ENCODE results near the gene CCL21. TPM values are rescaled to one million over a fixed set of nuclear protein-coding genes. Genes with fewer than 3 reads are reported as not detected.

The CCL21 gene
- total RNA-seq, 1 experiment from 2014 or later, result not detected

DNA sequence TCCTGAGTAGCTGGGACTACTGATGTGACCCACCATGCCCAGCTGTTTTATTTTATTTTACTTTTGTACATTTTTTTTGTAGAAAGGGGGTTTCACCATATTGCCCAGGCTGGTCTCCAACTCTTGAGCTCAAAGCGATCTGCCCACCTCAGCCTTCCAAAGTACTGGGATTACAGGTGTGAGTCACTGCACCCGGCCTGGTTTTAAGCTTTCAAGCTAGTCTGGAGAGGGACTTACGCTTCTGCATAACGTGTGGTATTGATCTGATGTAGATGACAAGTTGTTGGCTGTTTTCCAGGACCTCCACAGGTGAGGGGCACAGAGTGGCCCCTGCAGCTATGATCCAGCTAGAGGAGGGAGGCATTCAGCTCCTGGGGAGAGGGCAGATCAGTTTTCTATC, 6.8 kb upstream of the CCL21 start:
- DNase-seq, result no peak
- Histone ChIP-seq H3K27me3 (ENCODE audit: low read length) (no peaks in the 10 kb centered on the region), H3K4me3 (ENCODE audit: low read length) (no peak overlapping the region), H2AFZ (ENCODE audit: low read length) (no peak overlapping the region), H3K79me2 (ENCODE audit: low read length) (no peaks in the 10 kb centered on the region), H3K4me2 (ENCODE audit: low read depth, low read length, poor library complexity, severe bottlenecking) (no peak overlapping the region), H3K9me2 (replicated peaks; ENCODE audit: insufficient read depth, low read length) (no peaks in the 10 kb centered on the region), H3K36me3 (ENCODE audit: insufficient read depth, low read length) (no peaks in the 10 kb centered on the region), H3K4me1 (ENCODE audit: low read length) (no peaks in the 10 kb centered on the region), H3K9ac (ENCODE audit: low read length) (no peak overlapping the region), H3K9me3 (ENCODE audit: low read length) (no peaks in the 10 kb centered on the region), H3K27ac (ENCODE audit: low read length) (no peak overlapping the region), H4K20me1 (ENCODE audit: insufficient read depth, low read depth, low read length) (no peaks in the 10 kb centered on the region)

- no peak overlapping the region for H2AFZ ChIP-seq (ENCODE audit: low read length)
- H3K27ac ChIP-seq (ENCODE audit: low read length), result no peak overlapping the region
- no peaks in the 10 kb centered on the region for H3K9me3 ChIP-seq (ENCODE audit: low read length)
- no peaks in the 10 kb centered on the region for H3K4me1 ChIP-seq (ENCODE audit: low read length)
- no peaks in the 10 kb centered on the region for H4K20me1 ChIP-seq (ENCODE audit: insufficient read depth, low read depth, low read length)
- H3K4me2 ChIP-seq (ENCODE audit: low read depth, low read length, poor library complexity, severe bottlenecking), result no peak overlapping the region
- no peaks in the 10 kb centered on the region for H3K9me2 ChIP-seq (replicated peaks; ENCODE audit: insufficient read depth, low read length)
- H3K36me3 ChIP-seq (ENCODE audit: insufficient read depth, low read length), result no peaks in the 10 kb centered on the region
- no peak for DNase-seq
- no peak overlapping the region for H3K9ac ChIP-seq (ENCODE audit: low read length)
- no peak overlapping the region for H3K4me3 ChIP-seq (ENCODE audit: low read length)
- no peaks in the 10 kb centered on the region for H3K79me2 ChIP-seq (ENCODE audit: low read length)
- H3K27me3 ChIP-seq (ENCODE audit: low read length), result no peaks in the 10 kb centered on the region
These were observed 5.8 kb upstream of the CCL21 start for GRCh38 chr9:34715639-34716215.

DNA sequence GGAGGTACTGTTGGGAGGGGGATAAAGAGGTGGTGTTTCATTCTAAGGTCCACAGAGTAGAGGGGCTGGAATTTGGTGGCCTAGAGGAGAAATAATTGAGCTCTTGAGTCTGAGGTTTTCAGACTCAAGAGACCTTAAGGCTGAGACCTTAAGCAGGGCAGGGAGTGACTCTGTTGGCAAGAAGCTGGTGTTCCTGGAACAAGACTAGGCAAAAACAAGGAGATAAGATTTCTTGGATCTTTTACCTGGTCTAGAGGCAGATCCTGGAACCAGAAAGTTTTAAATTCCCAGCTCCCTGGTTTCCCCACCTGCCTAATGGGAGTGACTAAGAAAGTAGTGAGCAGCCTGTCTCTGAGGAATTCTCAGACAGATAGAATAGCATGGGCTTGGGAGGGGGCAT, 4.1 kb upstream of the CCL21 start:
- Histone ChIP-seq H3K4me2 (ENCODE audit: low read depth, low read length, poor library complexity, severe bottlenecking) (no peak overlapping the region), H3K36me3 (ENCODE audit: insufficient read depth, low read length) (no peaks in the 10 kb centered on the region), H2AFZ (ENCODE audit: low read length) (no peak overlapping the region), H3K4me1 (ENCODE audit: low read length) (no peaks in the 10 kb centered on the region), H3K27ac (ENCODE audit: low read length) (no peak overlapping the region), H3K79me2 (ENCODE audit: low read length) (no peaks in the 10 kb centered on the region), H4K20me1 (ENCODE audit: insufficient read depth, low read depth, low read length) (no peaks in the 10 kb centered on the region), H3K9ac (ENCODE audit: low read length) (no peak overlapping the region), H3K9me3 (ENCODE audit: low read length) (no peaks in the 10 kb centered on the region), H3K4me3 (ENCODE audit: low read length) (no peak overlapping the region), H3K27me3 (ENCODE audit: low read length) (no peaks in the 10 kb centered on the region), H3K9me2 (replicated peaks; ENCODE audit: insufficient read depth, low read length) (no peaks in the 10 kb centered on the region)
- no peak for DNase-seq

GRCh38 chr9:34712140-34712539, 2.2 kb upstream of the CCL21 start:
- Histone ChIP-seq H3K36me3 (ENCODE audit: insufficient read depth, low read length) (no peaks in the 10 kb centered on the region), H4K20me1 (ENCODE audit: insufficient read depth, low read depth, low read length) (no peaks in the 10 kb centered on the region), H3K4me1 (ENCODE audit: low read length) (no peaks in the 10 kb centered on the region), H3K4me3 (ENCODE audit: low read length) (no peak overlapping the region), H3K9me3 (ENCODE audit: low read length) (no peaks in the 10 kb centered on the region), H3K9ac (ENCODE audit: low read length) (no peak overlapping the region), H3K27ac (ENCODE audit: low read length) (no peak overlapping the region), H3K79me2 (ENCODE audit: low read length) (no peaks in the 10 kb centered on the region), H3K9me2 (replicated peaks; ENCODE audit: insufficient read depth, low read length) (no peaks in the 10 kb centered on the region), H3K4me2 (ENCODE audit: low read depth, low read length, poor library complexity, severe bottlenecking) (no peak overlapping the region), H2AFZ (ENCODE audit: low read length) (no peak overlapping the region), H3K27me3 (ENCODE audit: low read length) (no peaks in the 10 kb centered on the region)
- DNase-seq, result no peak

GRCh38 chr9:34709196-34709978, 549 bp downstream of the CCL21 start:
- Histone ChIP-seq H3K27ac (ENCODE audit: low read length) (no peak overlapping the region), H4K20me1 (ENCODE audit: insufficient read depth, low read depth, low read length) (no peaks in the 10 kb centered on the region), H3K9me3 (ENCODE audit: low read length) (no peaks in the 10 kb centered on the region), H3K4me1 (ENCODE audit: low read length) (no peaks in the 10 kb centered on the region), H2AFZ (ENCODE audit: low read length) (no peak overlapping the region), H3K79me2 (ENCODE audit: low read length) (no peaks in the 10 kb centered on the region), H3K4me2 (ENCODE audit: low read depth, low read length, poor library complexity, severe bottlenecking) (no peak overlapping the region), H3K4me3 (ENCODE audit: low read length) (no peak overlapping the region), H3K27me3 (ENCODE audit: low read length) (no peaks in the 10 kb centered on the region), H3K9me2 (replicated peaks; ENCODE audit: insufficient read depth, low read length) (no peaks in the 10 kb centered on the region), H3K9ac (ENCODE audit: low read length) (no peak overlapping the region), H3K36me3 (ENCODE audit: insufficient read depth, low read length) (no peaks in the 10 kb centered on the region)
- no peak for DNase-seq

DNA sequence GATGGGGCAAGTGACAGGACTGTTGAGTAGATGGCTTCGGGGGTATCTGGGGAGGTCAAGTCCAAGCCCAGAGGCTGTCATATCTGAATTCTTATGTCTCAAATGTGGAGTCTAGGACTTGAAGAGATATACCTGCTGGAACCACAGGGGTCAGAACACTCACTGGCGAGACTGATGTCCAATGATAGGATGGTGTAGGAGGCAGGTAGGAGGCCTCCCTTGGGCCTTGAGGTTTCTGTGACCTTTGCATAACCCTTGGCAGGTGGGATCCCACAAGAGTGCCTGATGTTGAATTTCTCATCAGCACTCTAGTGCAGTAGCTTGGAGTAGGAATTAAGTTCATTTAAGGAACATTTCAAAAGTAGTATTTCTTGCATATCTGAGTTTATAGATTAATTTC, 2.8 kb downstream of the CCL21 start:
- H3K36me3 ChIP-seq (ENCODE audit: insufficient read depth, low read length), result no peaks in the 10 kb centered on the region
- no peak overlapping the region for H3K4me3 ChIP-seq (ENCODE audit: low read length)
- H2AFZ ChIP-seq (ENCODE audit: low read length), result no peak overlapping the region
- no peak overlapping the region for H3K4me2 ChIP-seq (ENCODE audit: low read depth, low read length, poor library complexity, severe bottlenecking)
- H3K9me2 ChIP-seq (replicated peaks; ENCODE audit: insufficient read depth, low read length), result no peaks in the 10 kb centered on the region
- no peaks in the 10 kb centered on the region for H3K9me3 ChIP-seq (ENCODE audit: low read length)
- no peaks in the 10 kb centered on the region for H4K20me1 ChIP-seq (ENCODE audit: insufficient read depth, low read depth, low read length)
- no peak overlapping the region for H3K27ac ChIP-seq (ENCODE audit: low read length)
- no peaks in the 10 kb centered on the region for H3K27me3 ChIP-seq (ENCODE audit: low read length)
- DNase-seq, result no peak
- no peaks in the 10 kb centered on the region for H3K79me2 ChIP-seq (ENCODE audit: low read length)
- no peaks in the 10 kb centered on the region for H3K4me1 ChIP-seq (ENCODE audit: low read length)
- H3K9ac ChIP-seq (ENCODE audit: low read length), result no peak overlapping the region

DNA sequence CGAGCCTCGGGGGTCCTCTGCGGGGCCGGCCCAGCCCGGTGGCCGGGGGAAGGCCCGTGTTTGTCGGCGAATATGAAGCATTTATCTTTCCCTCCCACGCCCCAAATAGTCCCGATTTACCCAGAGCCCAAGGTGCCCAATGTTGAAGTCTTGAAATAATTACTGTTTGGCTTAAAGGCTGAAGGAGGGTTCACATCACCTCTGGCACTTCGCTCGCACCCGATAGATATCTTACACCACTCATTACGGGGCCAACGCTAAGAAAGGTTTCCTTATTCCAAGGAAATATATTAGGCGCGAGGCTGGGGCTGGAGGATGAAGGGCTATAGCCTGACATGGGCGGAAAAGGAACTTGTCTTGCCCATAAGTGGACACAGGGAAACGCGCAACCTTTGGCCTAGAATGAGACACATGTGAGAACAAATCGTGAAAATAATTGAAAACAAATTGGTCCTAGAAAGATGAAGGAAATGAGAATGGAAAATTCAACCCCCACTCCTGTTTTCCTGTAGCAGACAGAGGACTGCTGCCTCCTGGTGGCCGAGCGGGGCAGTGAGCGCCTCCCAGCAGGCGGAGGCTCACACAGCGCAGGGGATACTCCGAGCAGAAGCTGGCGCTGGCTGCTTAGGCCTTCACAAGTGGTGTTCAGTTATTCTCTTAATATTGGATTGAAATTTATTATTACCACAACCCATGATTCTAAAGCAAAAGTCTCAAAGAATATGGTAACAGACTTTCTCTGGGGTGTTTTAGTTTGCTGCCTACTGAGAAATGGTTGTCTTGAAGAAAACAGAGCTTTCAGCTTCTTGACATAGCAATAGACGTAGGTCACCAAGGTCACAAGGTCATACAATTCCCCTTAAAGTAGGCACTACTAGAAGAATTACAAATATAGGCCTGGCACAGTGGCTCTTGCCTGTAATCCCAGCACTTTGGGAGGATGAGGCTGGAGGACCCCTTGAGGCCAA, 7.9 kb downstream of the CCL21 start:
- peaks cover 7% of the 10 kb centered on the region for H3K4me1 ChIP-seq (ENCODE audit: low read length)
- peak overlapping the region; percentile 50 for H3K4me3 ChIP-seq (ENCODE audit: low read length)
- H3K4me2 ChIP-seq (ENCODE audit: low read depth, low read length, poor library complexity, severe bottlenecking), result peak overlapping the region; percentile 64
- H3K9me3 ChIP-seq (ENCODE audit: low read length), result no peaks in the 10 kb centered on the region
- H2AFZ ChIP-seq (ENCODE audit: low read length), result peak overlapping the region; percentile 64; the same call in 1 of the 2 replicates
- no peaks in the 10 kb centered on the region for H3K79me2 ChIP-seq (ENCODE audit: low read length)
- H3K9me2 ChIP-seq (replicated peaks; ENCODE audit: insufficient read depth, low read length), result no peaks in the 10 kb centered on the region
- H3K27me3 ChIP-seq (ENCODE audit: low read length), result no peaks in the 10 kb centered on the region
- H4K20me1 ChIP-seq (ENCODE audit: insufficient read depth, low read depth, low read length), result no peaks in the 10 kb centered on the region
- H3K9ac ChIP-seq (ENCODE audit: low read length), result peak overlapping the region; percentile 47
- H3K36me3 ChIP-seq (ENCODE audit: insufficient read depth, low read length), result no peaks in the 10 kb centered on the region
- DNase-seq, result peak; percentile 89
- no peak overlapping the region for H3K27ac ChIP-seq (ENCODE audit: low read length)

All from Karpas-422 (cell line).